Measurements from ENCODE around the gene TXNRD2.
"Not testable (repeated sequence)": the region's sequence is repeated elsewhere in the genome, so short reads cannot be mapped to it uniquely, and the experiment has no call there.

The TXNRD2 gene

GRCh38 chr22:19888131-19888746 lies 53.4 kb downstream of the TXNRD2 start:
- H3K4me3 Mint-ChIP-seq: no peak overlapping the region
- no peak for ATAC-seq
- H3K27ac Mint-ChIP-seq: no peak overlapping the region
- no peaks in the 10 kb centered on the region for H3K9me3 Mint-ChIP-seq
- H3K4me1 Mint-ChIP-seq: peaks cover 25% of the 10 kb centered on the region
- DNase-seq (ENCODE audit: low spot score in 2 of 2): no peak
- H3K36me3 Mint-ChIP-seq: no peaks in the 10 kb centered on the region

- no peak overlapping the region for H3K27ac Mint-ChIP-seq
- no peak overlapping the region for H3K4me3 Mint-ChIP-seq
- no peak for DNase-seq (ENCODE audit: low spot score in 2 of 2)
Measured at GRCh38 chr22:19887256-19887985, 54.2 kb downstream of the TXNRD2 start.

GRCh38 chr22:19886605-19887255 lies 54.9 kb downstream of the TXNRD2 start:
- Mint-ChIP-seq H3K36me3 (no peaks in the 10 kb centered on the region), H3K4me1 (peaks cover 10% of the 10 kb centered on the region), H3K27ac (no peak overlapping the region), H3K9me3 (no peaks in the 10 kb centered on the region), H3K4me3 (no peak overlapping the region)
- no peak for ATAC-seq
- DNase-seq (ENCODE audit: low spot score in 2 of 2): no peak

More at GRCh38 chr22:19887256-19887985, 54.2 kb downstream of the TXNRD2 start:
- Mint-ChIP-seq H3K9me3 (no peaks in the 10 kb centered on the region), H3K4me1 (peaks cover 17% of the 10 kb centered on the region), H3K36me3 (no peaks in the 10 kb centered on the region)
- ATAC-seq: no peak

- no peak for DNase-seq (ENCODE audit: low spot score in 2 of 2)
- ATAC-seq: no peak
- H3K9me3 Mint-ChIP-seq: no peaks in the 10 kb centered on the region
- no peaks in the 10 kb centered on the region for H3K36me3 Mint-ChIP-seq
- H3K4me3 Mint-ChIP-seq: no peak overlapping the region
- peaks cover 3% of the 10 kb centered on the region for H3K4me1 Mint-ChIP-seq
- no peak overlapping the region for H3K27ac Mint-ChIP-seq
Measured at GRCh38 chr22:19885841-19886592, 55.6 kb downstream of the TXNRD2 start.

- no peak for DNase-seq (ENCODE audit: low spot score in 2 of 2)
- Mint-ChIP-seq H3K4me1 (no peaks in the 10 kb centered on the region), H3K27ac (no peak overlapping the region), H3K4me3 (no peak overlapping the region), H3K9me3 (no peaks in the 10 kb centered on the region), H3K36me3 (no peaks in the 10 kb centered on the region)
- no peak for ATAC-seq
Measured at GRCh38 chr22:19884954-19885751, 56.5 kb downstream of the TXNRD2 start.

- no peak overlapping the region for H3K27ac Mint-ChIP-seq
Measured at GRCh38 chr22:19884161-19884953, 57.3 kb downstream of the TXNRD2 start.

GRCh38 chr22:19883446-19883845 lies 58.2 kb downstream of the TXNRD2 start:
- ATAC-seq; DNase-seq (ENCODE audit: low spot score in 2 of 2); H3K4me3 Mint-ChIP-seq; H3K27ac Mint-ChIP-seq; H3K4me1 Mint-ChIP-seq; H3K9me3 Mint-ChIP-seq; H3K36me3 Mint-ChIP-seq: not testable (repeated sequence)

More at GRCh38 chr22:19884161-19884953, 57.3 kb downstream of the TXNRD2 start:
- DNase-seq (ENCODE audit: low spot score in 2 of 2) (no peak), ATAC-seq (no peak)
- no peak overlapping the region for H3K4me3 Mint-ChIP-seq
- no peaks in the 10 kb centered on the region for H3K36me3 Mint-ChIP-seq
- H3K4me1 Mint-ChIP-seq: no peaks in the 10 kb centered on the region
- H3K9me3 Mint-ChIP-seq: no peaks in the 10 kb centered on the region

- no peak for DNase-seq (ENCODE audit: low spot score in 2 of 2)
- Mint-ChIP-seq H3K27ac (no peak overlapping the region), H3K4me1 (no peaks in the 10 kb centered on the region), H3K4me3 (no peak overlapping the region), H3K36me3 (no peaks in the 10 kb centered on the region), H3K9me3 (no peaks in the 10 kb centered on the region)
- no peak for ATAC-seq
Measured at GRCh38 chr22:19882446-19883381, 58.9 kb downstream of the TXNRD2 start.

- Mint-ChIP-seq H3K4me3 (no peak overlapping the region), H3K9me3 (no peaks in the 10 kb centered on the region)
- DNase-seq (ENCODE audit: low spot score in 2 of 2): no peak
Measured at GRCh38 chr22:19880786-19881569, 60.6 kb downstream of the TXNRD2 start.

GRCh38 chr22:19879992-19880785 lies 61.4 kb downstream of the TXNRD2 start:
- no peak for ATAC-seq
- H3K36me3 Mint-ChIP-seq: no peaks in the 10 kb centered on the region
- no peak overlapping the region for H3K27ac Mint-ChIP-seq
- no peaks in the 10 kb centered on the region for H3K9me3 Mint-ChIP-seq
- H3K4me1 Mint-ChIP-seq: no peaks in the 10 kb centered on the region
- DNase-seq (ENCODE audit: low spot score in 2 of 2): no peak
- H3K4me3 Mint-ChIP-seq: no peak overlapping the region

More at GRCh38 chr22:19880786-19881569, 60.6 kb downstream of the TXNRD2 start:
- H3K27ac Mint-ChIP-seq: no peak overlapping the region
- ATAC-seq: no peak
- H3K36me3 Mint-ChIP-seq: no peaks in the 10 kb centered on the region
- no peaks in the 10 kb centered on the region for H3K4me1 Mint-ChIP-seq

- no peak for DNase-seq (ENCODE audit: low spot score in 2 of 2)
- Mint-ChIP-seq H3K4me1 (no peaks in the 10 kb centered on the region), H3K36me3 (no peaks in the 10 kb centered on the region)
Measured at GRCh38 chr22:19879643-19879991, 62.0 kb downstream of the TXNRD2 start.

GRCh38 chr22:19879246-19879570 lies 62.4 kb downstream of the TXNRD2 start:
- H3K4me3 Mint-ChIP-seq: no peak overlapping the region
- no peaks in the 10 kb centered on the region for H3K9me3 Mint-ChIP-seq
- no peak for ATAC-seq

More at GRCh38 chr22:19879643-19879991, 62.0 kb downstream of the TXNRD2 start:
- Mint-ChIP-seq H3K9me3 (no peaks in the 10 kb centered on the region), H3K4me3 (no peak overlapping the region), H3K27ac (no peak overlapping the region)
- ATAC-seq: no peak

More at GRCh38 chr22:19879246-19879570, 62.4 kb downstream of the TXNRD2 start:
- H3K27ac Mint-ChIP-seq: no peak overlapping the region
- no peak for DNase-seq (ENCODE audit: low spot score in 2 of 2)
- no peaks in the 10 kb centered on the region for H3K4me1 Mint-ChIP-seq
- H3K36me3 Mint-ChIP-seq: no peaks in the 10 kb centered on the region
